A172 (cell line): ENCODE measurements around the gene AQP6. TPM values are rescaled to one million over a fixed set of nuclear protein-coding genes. Genes with fewer than 3 reads are reported as not detected.

Experiments
- DNase-seq: peaks from one replicate; pipeline ENCODE4 v3.0.0-alpha.2; 2015; ENCODE audit warnings: low spot score
- total RNA-seq: library from RNA; depleted of rRNA; stranded (reverse); fragments of >200 nt; shearing (Covaris generic); gene quantifications from 2 replicates; pipeline ENCODE4 v1.2.3, GENCODE V29; 2014

The AQP6 gene
- total RNA-seq, 1 experiment from 2014 or later = not detected

DNA sequence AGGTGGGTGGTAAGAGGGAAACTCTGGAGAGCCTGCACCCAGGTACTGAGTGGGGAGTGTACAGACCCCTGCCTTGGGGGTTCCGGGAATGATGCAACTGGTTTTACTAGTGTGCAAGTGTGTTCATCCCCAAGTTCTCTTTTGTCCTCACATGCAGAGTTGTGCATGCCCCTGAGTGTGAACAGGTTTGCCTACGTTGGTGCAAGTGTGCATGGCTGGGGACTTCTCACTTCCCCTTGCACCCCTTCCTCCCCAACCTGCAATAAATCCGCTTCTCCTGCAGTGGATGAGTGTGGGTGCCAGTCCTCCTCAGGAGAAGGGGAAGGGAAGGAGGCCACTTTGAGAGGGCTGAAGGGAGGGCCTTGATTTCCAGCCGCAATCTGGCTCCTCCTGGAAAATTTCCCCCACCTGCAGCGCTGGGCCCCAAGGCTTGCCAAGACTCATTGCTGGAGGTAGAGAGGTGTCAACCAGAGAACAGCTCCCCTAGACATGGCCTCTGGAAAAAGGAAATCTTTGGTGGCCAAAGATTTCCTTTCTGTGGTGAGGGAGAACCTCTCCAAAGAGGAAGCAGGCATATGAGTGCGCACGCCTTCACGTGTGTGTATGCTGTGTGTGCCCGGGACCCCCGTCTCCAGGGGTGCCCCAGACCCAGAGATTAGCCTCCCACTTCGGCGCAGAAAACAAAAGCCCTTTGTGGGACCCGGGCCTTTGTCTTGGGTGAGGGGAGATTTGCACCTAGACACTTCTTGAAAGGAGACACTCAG is 16.7 kb upstream of the AQP6 start:
- no peak for DNase-seq

DNA sequence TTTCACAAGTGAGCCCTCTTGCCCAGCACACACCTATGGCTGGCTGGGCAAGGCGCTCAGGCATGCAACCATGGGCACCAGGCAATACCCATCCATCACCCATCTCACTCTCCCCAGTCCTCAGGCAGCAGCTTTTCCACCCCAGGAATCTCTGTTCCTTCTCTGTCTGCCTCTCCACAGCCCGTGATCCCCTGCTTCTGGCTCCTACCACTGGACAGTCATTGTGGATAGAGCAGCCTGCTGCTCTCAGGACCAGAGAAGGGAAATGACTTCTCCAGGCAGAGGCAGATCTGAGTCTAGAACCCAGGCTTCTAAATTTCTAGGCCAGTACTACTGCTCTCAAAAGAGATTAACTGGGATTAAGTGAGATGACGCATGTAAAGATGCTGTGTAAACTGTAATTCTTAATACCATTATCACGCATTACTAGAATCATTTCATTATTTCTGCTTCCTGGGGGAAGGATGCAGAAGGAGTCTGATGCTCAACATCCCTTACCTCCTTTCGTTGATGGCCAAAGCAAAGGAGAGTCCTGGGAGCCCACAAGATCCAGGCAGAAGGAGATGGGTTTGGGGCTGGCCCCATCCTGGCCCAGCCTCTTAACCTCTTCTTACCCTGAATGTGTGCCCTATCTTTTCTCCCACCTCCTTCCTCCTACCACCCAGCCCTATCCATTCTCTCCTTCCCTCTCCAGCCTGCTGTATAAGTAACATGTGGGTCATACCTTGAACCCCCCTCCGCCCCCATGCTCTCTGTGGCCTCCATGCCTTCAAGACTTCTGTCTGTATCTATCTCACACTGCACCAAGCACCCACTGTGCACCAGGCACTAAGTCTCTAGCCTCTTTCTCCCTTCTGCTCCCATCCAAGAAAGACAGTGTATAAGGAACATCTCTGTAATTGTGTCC is 15.8 kb upstream of the AQP6 start:
- DNase-seq = no peak

DNA sequence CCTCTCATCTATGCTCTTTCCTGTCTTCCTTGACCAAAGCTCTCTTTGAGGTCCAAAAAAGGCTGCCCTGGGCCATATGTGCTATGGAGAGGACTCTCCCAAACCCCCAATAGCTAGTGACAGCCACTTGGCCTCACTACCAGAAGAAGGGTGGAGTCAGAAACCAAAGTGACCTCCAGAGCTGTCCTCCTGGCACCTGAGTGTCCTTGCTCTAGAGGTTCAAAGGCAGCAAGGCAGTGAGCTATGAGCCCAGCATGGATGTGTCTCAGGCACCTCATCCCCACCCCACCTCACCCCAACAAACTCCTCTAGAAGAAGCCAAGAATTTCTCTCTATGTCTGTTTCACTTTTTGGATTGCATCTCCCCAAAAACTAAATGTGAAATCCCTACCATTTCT is 15.2 kb upstream of the AQP6 start:
- DNase-seq = no peak

DNA sequence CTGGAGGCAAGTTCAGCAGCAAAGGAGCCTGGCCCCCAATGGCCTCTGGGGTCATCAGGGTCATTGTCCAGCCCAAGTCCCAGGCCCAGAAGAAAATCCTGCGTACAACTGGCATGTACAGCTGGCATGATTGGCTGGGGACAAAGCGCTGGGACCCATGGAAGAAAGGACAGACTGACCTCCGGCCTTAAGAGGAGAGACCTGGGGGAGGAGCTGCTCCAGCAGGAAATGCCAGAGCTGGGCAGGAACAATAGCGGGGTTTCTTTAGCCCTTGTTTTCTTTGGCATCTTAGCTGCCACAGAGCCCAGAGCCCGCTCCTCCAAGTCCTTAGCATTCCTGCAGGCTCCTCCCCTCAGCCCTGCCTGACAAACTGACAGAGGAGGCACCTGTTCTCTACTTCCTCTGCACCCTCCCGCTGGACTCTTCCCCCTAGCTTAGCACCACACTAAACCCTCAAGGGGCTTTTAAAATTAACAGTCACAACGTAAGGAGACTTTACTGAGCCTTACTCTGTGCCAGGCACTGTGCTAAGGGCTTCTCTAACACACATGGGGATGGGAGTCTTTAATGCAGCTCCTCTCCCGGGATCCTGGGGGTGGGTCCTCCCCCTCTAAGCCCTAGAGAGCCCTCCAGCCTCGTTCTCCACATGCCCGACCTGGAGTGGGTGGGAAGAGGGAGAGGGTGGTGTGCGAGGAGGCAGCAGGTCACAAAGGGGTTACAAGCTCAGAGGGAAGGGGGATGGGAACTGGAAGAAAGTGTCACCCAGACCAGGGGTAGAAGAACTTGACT is 12.9 kb upstream of the AQP6 start:
- peak; percentile 93 for DNase-seq

DNA sequence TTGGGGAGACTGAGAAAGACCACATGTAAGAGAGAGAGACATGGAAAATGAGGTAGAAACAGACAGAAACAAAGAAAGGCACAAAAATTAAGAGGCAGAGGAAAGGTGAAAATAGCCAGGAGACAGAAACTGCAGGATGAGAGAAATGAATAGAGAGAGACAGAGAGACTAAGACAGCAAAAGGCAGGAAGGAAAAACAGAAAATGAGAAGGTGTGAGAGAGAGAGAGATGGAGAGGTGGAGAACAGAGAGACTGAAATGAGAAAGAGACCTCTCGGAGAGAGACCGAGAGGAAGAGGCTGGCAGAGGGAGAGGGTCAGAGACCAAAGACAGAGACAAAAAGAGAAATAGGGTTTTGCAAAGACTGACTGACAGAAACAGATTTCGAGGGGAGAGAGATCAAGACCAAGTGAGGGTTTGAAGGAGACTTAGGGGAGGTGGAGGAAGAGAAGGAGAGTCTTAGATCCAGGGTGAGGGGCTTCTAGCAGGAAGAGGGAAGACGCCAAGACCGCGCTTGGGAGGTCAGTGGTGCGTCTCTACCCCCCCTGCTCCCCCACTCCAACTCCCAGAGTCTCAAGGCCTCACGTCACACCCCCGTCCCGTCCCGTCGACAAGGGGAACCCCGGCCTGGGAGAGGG is 12.2 kb upstream of the AQP6 start:
- DNase-seq = no peak

DNA sequence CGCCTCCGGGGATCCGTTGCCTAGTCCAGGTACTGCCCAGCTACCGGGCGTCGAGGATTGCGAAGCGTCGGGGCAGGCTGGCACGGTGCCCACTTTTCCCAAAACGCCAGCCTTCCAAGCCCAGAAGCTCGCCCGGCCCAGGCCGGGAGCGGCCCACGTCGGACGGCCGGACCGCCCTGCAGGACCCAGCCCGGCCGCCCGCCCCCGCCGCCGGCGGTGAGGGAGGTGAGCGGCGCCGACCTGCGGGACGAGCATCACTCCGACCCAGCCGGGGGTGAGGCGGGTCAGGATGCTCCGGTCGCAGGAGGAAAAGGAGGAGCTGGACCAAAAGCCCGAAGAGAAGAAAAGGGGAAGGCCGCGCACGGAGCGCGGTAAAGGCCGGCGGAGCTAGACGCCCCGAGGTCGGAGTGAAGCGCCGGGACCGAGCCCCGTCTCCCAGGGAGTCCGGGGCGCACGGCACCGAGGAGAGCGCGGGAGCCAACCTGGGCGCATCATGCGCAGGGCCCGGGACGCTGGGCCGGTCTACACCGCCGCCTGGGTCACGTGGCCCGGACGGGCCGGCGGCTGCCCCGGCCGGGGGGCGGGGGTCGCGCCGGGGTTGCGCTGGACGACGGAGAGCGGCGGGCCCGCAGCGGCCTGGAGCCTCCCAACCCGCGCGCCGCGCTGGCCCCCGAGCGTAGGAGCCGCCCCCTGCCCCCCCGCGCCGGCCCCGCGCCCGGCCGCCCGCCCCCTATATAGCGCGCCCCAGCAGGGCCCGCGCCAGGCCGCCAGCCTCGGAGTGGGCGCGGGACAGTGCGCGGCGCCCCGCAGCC is 11.4 kb upstream of the AQP6 start, which contains the start of gene AQP5:
Gene AQP5, plus strand, starts transcription at position 762 of the 812 bp plus-strand sequence. CDS start 146 bp downstream, outside the sequence.
- no peak for DNase-seq

DNA sequence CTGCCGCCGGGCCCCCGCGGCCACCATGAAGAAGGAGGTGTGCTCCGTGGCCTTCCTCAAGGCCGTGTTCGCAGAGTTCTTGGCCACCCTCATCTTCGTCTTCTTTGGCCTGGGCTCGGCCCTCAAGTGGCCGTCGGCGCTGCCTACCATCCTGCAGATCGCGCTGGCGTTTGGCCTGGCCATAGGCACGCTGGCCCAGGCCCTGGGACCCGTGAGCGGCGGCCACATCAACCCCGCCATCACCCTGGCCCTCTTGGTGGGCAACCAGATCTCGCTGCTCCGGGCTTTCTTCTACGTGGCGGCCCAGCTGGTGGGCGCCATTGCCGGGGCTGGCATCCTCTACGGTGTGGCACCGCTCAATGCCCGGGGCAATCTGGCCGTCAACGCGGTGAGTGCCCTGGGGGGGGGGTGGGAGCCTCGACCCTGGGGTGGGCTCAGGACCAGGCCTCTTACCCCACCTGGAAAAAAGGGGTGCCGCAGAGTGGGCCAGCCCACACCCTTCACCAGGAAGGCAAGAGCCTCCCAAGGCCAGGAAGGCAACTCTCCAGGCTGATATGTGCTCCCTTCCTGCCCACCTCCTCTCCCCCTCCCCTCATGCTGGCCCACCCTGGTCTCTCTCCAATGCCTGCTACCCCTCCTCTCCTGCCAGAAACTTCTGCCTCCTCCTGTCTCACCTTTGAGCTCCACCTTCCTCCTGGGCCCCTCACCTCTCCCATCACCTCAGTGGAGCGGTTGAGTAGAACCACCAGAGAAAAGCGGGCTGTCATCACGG is 10.6 kb upstream of the AQP6 start:
- no peak for DNase-seq

DNA sequence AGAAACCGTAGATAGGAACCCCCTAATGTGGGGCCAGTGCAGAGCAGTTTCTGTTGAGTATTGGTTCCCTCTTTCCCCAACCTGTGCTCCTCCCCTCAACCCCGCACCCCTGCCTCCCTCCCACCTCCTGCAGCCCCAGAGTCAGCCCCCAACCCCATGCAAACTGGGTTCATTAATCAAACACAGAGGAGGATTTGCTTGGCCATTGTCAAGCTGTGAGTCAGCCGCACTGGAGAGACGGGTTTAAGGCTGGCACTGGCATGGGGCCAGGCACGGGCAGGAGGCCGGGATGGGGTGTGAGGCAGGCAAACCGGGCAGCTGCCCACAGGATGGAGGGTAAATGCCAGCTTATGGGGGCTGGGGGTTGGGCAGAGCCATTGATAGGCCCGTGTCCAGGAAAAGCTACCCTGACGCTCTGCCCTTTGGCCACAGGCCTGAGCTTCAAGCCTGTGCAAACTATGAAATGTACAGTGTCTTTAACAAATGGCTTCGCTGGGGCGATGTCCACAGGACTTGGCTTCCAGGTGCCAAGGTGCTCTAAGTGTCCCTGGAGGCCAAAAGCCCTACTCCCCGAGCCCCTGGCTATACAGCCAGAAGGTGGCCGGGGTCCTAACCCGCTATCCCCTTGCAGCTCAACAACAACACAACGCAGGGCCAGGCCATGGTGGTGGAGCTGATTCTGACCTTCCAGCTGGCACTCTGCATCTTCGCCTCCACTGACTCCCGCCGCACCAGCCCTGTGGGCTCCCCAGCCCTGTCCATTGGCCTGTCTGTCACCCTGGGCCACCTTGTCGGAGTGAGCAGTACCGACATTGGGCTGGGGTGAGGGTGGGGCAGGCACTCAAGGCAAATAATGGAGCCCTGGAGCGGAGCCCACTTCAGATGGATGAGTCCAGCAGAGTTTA is 9.6 kb upstream of the AQP6 start:
- DNase-seq = peak; percentile 81

DNA sequence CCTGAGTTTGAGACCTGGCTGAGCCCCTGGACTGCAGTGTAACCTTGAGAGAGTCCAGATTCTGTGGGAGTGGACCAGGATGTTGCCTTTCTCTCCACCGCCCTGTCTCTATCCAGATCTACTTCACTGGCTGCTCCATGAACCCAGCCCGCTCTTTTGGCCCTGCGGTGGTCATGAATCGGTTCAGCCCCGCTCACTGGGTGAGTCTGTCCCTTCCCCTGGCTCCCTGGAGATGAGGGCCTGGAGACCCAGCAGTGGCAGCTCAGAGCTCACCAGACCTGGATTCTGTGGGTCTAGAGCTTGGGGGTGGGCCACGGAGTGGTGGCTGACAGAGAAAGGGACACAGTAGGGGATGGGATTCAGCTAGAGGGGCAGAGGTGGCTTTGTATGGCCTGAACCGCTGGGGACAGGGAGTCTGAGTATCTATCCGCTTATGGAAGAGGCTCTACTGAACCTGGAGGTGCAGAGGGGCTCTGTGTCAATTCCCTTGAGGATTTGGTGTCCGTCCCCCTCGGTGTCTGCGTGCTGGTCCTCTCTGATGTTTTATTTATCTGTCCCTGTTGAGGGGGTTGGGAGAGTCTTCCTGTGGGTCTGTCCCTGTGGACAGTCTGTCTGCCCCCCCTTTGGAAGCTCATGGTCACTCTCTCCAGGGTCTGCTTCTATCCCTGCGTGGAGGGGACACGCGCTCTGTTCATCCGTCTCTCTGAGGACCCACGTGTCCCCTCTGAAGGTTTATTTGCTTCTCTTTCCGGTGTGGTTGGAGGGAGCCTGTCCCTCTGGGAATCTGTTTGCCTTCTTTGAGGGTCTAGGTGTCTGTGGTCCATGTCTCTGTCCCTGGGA is 8.6 kb upstream of the AQP6 start:
- no peak for DNase-seq

DNA sequence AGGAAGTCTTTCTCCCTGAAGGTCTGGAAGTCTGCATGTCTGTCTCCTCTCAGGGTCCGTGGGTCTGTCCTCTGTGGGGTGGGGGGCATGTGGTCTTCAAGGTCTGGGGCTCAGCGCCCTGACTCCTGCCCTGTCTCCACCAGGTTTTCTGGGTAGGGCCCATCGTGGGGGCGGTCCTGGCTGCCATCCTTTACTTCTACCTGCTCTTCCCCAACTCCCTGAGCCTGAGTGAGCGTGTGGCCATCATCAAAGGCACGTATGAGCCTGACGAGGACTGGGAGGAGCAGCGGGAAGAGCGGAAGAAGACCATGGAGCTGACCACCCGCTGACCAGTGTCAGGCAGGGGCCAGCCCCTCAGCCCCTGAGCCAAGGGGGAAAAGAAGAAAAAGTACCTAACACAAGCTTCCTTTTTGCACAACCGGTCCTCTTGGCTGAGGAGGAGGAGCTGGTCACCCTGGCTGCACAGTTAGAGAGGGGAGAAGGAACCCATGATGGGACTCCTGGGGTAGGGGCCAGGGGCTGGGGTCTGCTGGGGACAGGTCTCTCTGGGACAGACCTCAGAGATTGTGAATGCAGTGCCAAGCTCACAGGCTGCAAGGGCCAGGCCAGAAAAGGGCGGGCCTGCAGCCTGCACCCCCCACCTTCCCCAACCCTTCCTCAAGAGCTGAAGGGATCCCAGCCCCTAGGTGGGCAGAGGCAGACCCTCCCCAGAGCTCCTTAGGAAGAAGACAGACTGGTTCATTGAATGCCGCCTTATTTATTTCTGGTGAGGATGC is 7.7 kb upstream of the AQP6 start:
- DNase-seq = no peak

DNA sequence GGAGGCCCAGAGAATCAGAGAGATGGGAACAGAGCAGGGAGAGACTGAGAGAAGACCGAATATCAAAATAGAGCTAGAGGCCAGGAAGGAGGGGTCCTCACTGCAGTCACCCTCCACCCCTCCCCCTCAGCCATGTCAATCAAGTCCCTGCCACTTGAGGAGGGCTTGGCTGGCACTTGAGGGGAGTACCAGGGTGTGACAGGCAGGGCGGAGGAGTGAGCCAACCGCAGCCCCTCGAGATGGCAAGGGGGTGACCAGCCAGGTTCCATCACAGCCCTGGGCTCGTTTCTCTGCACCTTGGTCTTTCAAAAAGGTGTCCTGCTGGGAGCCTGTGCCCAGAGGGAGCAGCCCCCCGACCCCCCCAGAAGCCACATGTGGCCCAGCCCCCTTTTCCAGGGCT is 6.9 kb upstream of the AQP6 start:
- DNase-seq = no peak

DNA sequence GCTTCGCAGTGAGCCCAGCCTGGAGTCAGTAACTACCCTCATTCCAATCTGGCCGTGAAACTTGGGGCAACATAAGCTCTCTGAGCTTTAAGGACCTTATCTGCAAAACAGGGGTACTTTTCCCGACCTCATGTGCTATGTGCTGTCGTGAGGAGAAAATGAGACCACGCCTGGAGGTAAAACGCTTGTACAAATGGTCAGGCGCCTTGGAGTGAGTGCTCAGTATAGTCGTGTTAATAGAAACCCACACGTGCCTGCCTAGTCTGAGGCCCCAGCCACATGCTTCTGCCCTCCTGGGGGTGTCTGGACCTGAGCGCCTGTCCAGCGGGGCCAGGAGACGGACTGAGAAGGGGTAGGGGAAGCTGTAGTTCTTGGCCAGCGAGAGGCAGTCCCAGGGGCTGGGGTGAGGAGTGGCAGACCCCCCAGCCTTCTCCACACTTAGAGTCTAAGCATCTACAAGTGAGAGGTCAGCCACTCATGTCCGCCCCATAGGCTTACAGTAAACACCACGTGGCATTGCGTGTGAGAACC is 6.2 kb upstream of the AQP6 start:
- DNase-seq = no peak

DNA sequence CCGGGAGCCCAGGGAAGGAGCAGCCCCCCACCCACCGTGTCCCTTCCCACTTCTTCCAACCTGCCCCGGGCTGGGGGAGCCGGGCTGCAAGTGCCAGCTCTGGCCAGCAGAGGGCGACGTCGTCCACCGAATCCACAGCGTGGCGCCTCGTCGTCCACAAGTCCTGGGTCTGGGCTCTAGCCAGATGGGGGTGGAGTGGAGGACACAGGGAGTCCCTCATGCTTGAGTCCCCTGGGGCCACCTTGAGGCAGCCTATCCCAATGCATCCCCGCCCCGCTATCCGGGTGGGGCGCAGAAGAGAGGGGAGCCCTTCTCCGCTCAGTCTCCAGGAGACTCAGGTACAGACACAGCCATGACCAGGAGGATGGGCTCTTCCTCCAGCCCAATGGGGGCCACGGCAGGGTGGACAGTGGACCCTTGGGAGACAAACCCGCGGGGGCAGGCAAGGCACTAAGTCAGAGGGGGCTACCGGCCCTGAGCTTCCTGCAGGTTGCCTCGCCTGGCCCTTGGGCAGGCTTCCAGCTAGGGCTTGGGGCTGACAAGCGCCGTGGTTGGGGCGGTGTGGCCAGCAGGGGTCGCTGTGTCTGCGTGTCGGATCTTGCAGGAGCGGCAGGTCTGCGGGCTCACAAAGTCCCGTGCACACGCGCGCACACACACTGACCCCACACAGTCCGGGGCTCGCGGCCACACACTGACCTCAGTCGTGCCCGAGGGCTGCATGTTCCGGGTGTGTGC is 5.5 kb upstream of the AQP6 start:
- DNase-seq = peak; percentile 79

DNA sequence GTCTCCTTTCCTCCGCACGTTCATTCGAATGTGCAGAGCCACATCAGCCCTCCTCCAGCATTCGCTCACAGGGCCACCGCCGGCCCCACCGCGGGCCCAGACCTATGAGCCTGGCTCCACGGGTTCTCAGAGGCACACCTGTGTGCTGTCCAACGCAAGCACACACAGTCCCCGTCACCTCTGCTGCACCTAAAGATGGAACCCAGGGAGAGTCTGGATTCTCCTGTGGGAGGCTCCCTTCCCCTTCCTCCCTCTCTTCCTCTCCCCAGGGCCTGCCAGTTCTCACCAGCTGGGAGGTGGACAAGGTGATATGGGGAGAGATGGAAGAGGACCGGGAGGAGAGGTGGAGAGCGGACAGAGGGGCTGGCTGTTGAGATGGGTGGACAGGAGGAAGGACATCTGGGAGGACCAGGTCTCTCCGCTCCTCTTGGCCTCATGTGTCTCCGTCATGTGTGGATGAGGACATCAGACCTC is 4.9 kb upstream of the AQP6 start:
- DNase-seq = no peak

DNA sequence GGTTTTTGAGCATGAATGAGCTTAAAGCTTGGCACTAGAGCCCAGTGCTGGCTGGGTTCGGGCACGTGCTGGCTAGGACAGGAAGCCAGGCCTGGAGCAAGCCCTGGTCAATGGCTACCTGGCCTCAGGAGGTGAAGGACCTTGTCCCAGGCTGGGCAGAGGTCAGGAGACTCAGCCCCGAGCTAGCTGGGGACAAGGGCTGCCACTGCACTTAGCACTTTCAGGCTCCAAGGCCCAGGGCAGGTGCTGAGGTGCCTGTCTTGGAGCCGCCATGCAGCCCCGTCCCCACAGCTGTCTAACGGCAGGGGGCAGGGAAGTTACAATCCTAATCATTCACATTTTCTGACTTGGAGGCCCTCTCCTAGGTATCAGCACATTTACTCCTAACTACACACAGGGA is 4.3 kb upstream of the AQP6 start:
- DNase-seq = no peak

DNA sequence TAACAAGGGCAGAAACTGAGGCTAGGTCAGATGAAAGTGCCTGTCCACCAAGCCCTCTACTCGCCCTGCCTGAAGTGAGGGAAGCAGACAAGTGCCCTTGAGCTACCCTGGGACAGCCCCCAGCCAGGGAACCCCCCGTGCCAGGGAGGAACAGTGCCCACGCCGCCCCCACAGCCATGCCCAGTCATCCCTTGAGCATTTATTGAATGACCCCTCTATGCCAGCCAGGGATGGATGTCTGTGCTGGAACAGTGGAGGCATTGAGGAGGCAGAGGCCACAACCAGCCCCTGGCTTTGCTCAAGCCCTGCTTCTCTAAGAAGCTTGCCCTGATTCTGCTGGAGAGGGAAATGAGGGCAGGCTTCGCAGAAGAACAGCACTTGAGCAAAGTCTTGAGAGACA is 3.7 kb upstream of the AQP6 start:
- DNase-seq = no peak
